H1 (cell line): ENCODE results near the gene AKR7A3. TPM values are rescaled to one million over a fixed set of nuclear protein-coding genes. Genes with fewer than 3 reads are reported as not detected.

Source experiments
- CTCF ChIA-PET: fragments of 300-600 bp; sonication (Branson Sonifier 250); formaldehyde crosslinking; loops from one replicate; lab custom pipeline; 2021; ENCODE audit not compliant: partially characterized antibody; lab: Charles Lee
- POLR2A ChIA-PET: fragments of 300-600 bp; sonication (Branson Sonifier 250); formaldehyde crosslinking; loops from one replicate; lab custom pipeline; 2021; ENCODE audit warnings: inconsistent platforms; ENCODE audit not compliant: partially characterized antibody; lab: Charles Lee
- DNase-seq, 2 experiments: peaks; one replicate each; pipeline versions ENCODE4 v3.0.0 to v3.0.0-alpha.2; 2010 to 2022; ENCODE audit warnings: low spot score in 2 of 2, low read depth in 1 of 2, mixed read lengths in 1 of 2
- FAIRE-seq: peaks from 2 replicates; lab custom pipeline; 2011; peaks lifted over from hg19 to GRCh38; lab: Jason Lieb, UNC
- H2AFZ ChIP-seq: 2 replicates; pipeline ENCODE4 v1.8.1; 2012; ENCODE audit warnings: low read length, inconsistent platforms
- H2AK5ac ChIP-seq: 2 replicates; pipeline ENCODE4 v1.6.1; 2013; ENCODE audit warnings: low read depth, low read length
- H2BK120ac ChIP-seq: replicated peaks from 2 replicates; pipeline ENCODE3; 2013; ENCODE audit warnings: low read depth, low read length, inconsistent platforms
- H2BK12ac ChIP-seq: 2 replicates; pipeline ENCODE4 v1.6.1; 2013; ENCODE audit warnings: low read depth, low read length
- H2BK15ac ChIP-seq: 2 replicates; pipeline ENCODE4 v1.6.1; 2013; ENCODE audit warnings: low read length
- H2BK20ac ChIP-seq: 2 replicates; pipeline ENCODE4 v1.6.1; 2013; ENCODE audit warnings: low read length
- H2BK5ac ChIP-seq: 2 replicates; pipeline ENCODE4 v1.6.1; 2013; ENCODE audit warnings: low read depth, low read length
- H3K14ac ChIP-seq: 2 replicates; pipeline ENCODE4 v1.6.1; 2013; ENCODE audit warnings: inconsistent platforms; ENCODE audit not compliant: insufficient read length
- H3K18ac ChIP-seq: 2 replicates; pipeline ENCODE4 v1.6.1; 2013; ENCODE audit warnings: low read length; ENCODE audit errors: extremely low read depth
- H3K23ac ChIP-seq: 2 replicates; pipeline ENCODE4 v1.6.1; 2013; ENCODE audit warnings: inconsistent platforms; ENCODE audit not compliant: insufficient read length
- H3K23me2 ChIP-seq: 2 replicates; pipeline ENCODE4 v1.6.1; 2013; ENCODE audit warnings: low read depth, low read length
- H3K27ac ChIP-seq: 2 replicates; pipeline ENCODE4 v1.6.1; 2011; ENCODE audit warnings: low read depth, low read length, inconsistent platforms
- H3K27me3 ChIP-seq, 4 experiments: replicated peaks in 1 of 4; 1 replicate in 1 of 4; 2 replicates in 3 of 4; pipeline versions ENCODE4 v1.6.1 to v1.8.1; 2011 to 2013; ENCODE audit warnings: low read length in 3 of 4, mild to moderate bottlenecking in 3 of 4, inconsistent platforms in 2 of 4, mixed read lengths in 2 of 4, moderate library complexity in 1 of 4; ENCODE audit not compliant: control insufficient read depth in 3 of 4, insufficient read depth in 3 of 4; ENCODE audit errors: extremely low read depth in 1 of 4
- H3K36me3 ChIP-seq, 4 experiments: 2 replicates each; pipeline versions ENCODE4 v1.6.1 to v1.8.1; 2011 to 2013; ENCODE audit warnings: mild to moderate bottlenecking in 4 of 4, low read length in 3 of 4, moderate library complexity in 2 of 4, control low read depth in 1 of 4, inconsistent platforms in 1 of 4; ENCODE audit not compliant: insufficient read depth in 4 of 4, control insufficient read depth in 2 of 4
- H3K4ac ChIP-seq: replicated peaks from 2 replicates; pipeline ENCODE3; 2013; ENCODE audit warnings: low read length, low read depth, mixed read lengths, inconsistent platforms; ENCODE audit not compliant: insufficient read length
- H3K4me1 ChIP-seq, 4 experiments: replicated peaks in 1 of 4; 1 replicate in 1 of 4; 2 replicates in 3 of 4; pipeline versions ENCODE4 v1.6.1 to v1.8.1; 2011 to 2013; ENCODE audit warnings: low read length in 3 of 4, inconsistent platforms in 2 of 4, mixed read lengths in 1 of 4; ENCODE audit not compliant: insufficient read depth in 4 of 4, control insufficient read depth in 3 of 4
- H3K4me2 ChIP-seq, 2 experiments: 2 replicates each; pipeline versions ENCODE4 v1.6.1 to v1.8.1; 2011 to 2013; ENCODE audit warnings: low read depth in 2 of 2, low read length in 2 of 2, control low read depth in 1 of 2, inconsistent platforms in 1 of 2, mild to moderate bottlenecking in 1 of 2; ENCODE audit not compliant: insufficient read depth in 1 of 2
- H3K4me3 ChIP-seq, 4 experiments: fragments of 200-600, 300-600 bp in 1 of 4; sonication (generic), shearing (Covaris generic), sonication (Bioruptor Twin) in 1 of 4; 2 replicates each; pipeline versions ENCODE4 v1.5.1 to v1.8.1; 2011 to 2016; ENCODE audit warnings: low read length in 4 of 4, low read depth in 3 of 4, control low read depth in 2 of 4, inconsistent platforms in 2 of 4, mild to moderate bottlenecking in 2 of 4, mixed read lengths in 1 of 4, moderate library complexity in 1 of 4; ENCODE audit not compliant: insufficient read depth in 2 of 4; ENCODE audit errors: extremely low read depth in 1 of 4
- H3K56ac ChIP-seq: replicated peaks from 2 replicates; pipeline ENCODE3; 2013; ENCODE audit warnings: low read depth, mild to moderate bottlenecking, mixed read lengths, low read length, inconsistent platforms; ENCODE audit not compliant: insufficient read length
- H3K79me1 ChIP-seq: 2 replicates; pipeline ENCODE4 v1.6.1; 2013; ENCODE audit warnings: low read depth, low read length, control low read depth
- H3K79me2 ChIP-seq, 2 experiments: 2 replicates each; pipeline versions ENCODE4 v1.6.1 to v1.8.1; 2012 to 2013; ENCODE audit warnings: low read length in 2 of 2, mild to moderate bottlenecking in 2 of 2, inconsistent platforms in 1 of 2; ENCODE audit not compliant: insufficient read depth in 2 of 2, control insufficient read depth in 1 of 2
- H3K9ac ChIP-seq, 4 experiments: replicated peaks in 1 of 4; 1 replicate in 1 of 4; 2 replicates in 3 of 4; pipeline versions ENCODE4 v1.6.1 to v1.8.1; 2011 to 2013; ENCODE audit warnings: low read depth in 3 of 4, low read length in 3 of 4, control low read depth in 2 of 4, mild to moderate bottlenecking in 2 of 4, moderate library complexity in 2 of 4, inconsistent platforms in 1 of 4; ENCODE audit errors: extremely low read depth in 1 of 4
- H3K9me3 ChIP-seq, 2 experiments: 2 replicates each; pipeline versions ENCODE4 v1.6.1 to v1.8.1; 2012 to 2013; ENCODE audit warnings: mild to moderate bottlenecking in 2 of 2, moderate library complexity in 2 of 2, control low read depth in 1 of 2, inconsistent platforms in 1 of 2, low read depth in 1 of 2, low read length in 1 of 2, mixed read lengths in 1 of 2; ENCODE audit not compliant: insufficient read depth in 2 of 2
- H4K20me1 ChIP-seq, 2 experiments: replicated peaks in 1 of 2; 2 replicates each; pipeline versions ENCODE3 to v1.8.1; 2011 to 2013; ENCODE audit warnings: inconsistent platforms in 2 of 2, low read length in 2 of 2, mild to moderate bottlenecking in 1 of 2; ENCODE audit not compliant: insufficient read depth in 2 of 2, control insufficient read depth in 1 of 2
- H4K5ac ChIP-seq: 2 replicates; pipeline ENCODE4 v1.6.1; 2013; ENCODE audit warnings: low read length, low read depth, mixed read lengths, inconsistent platforms; ENCODE audit not compliant: insufficient read length
- H4K8ac ChIP-seq: 2 replicates; pipeline ENCODE4 v1.8.0; 2013; ENCODE audit warnings: mild to moderate bottlenecking, moderate library complexity, low read length, inconsistent platforms; ENCODE audit not compliant: insufficient read depth; ENCODE audit errors: extremely low read depth
- H4K91ac ChIP-seq: replicated peaks from 2 replicates; pipeline ENCODE3; 2013; ENCODE audit warnings: low read length, mixed read lengths, inconsistent platforms; ENCODE audit not compliant: insufficient read length
- POLR2AphosphoS5 ChIP-seq: IDR thresholded peaks from 2 replicates; pipeline ENCODE4 v1.6.1; 2011; ENCODE audit warnings: low read depth, low read length
- SIRT6 ChIP-seq: IDR thresholded peaks from one replicate; pipeline ENCODE4 v1.7.1; 2012; ENCODE audit warnings: low read length, inconsistent platforms
- WGBS, 2 experiments: shearing (Covaris generic) in 1 of 2; methylation state at CpG; one replicate each; pipeline versions ENCODE4 v1.1.6 to v1.1.7; 2013 to 2015; ENCODE audit warnings: low lambda C conversion rate in 2 of 2, mixed read lengths in 2 of 2, inconsistent platforms in 1 of 2, low coverage in 1 of 2, missing lambda C conversion rate in 1 of 2; ENCODE audit not compliant: insufficient replicate concordance in 2 of 2, insufficient coverage in 1 of 2, insufficient read length in 1 of 2; ENCODE audit errors: extremely low coverage in 1 of 2, missing lambda C conversion rate in 1 of 2; 5-methylcytosine and 5-hydroxymethylcytosine counted together
- polyA plus RNA-seq, 7 experiments: library from polyadenylated mRNA; depleted of rRNA in 3 of 7; stranded (reverse) in 5 of 7; unstranded in 2 of 7; fragments of >200 nt in 5 of 7; fragments of 200-250 nt in 2 of 7; gene quantifications; 1 replicate in 5 of 7; 2 replicates in 1 of 7; 4 replicates in 1 of 7; pipeline versions ENCODE4 v1.2.1 to v1.2.3, GENCODE V29; 2011 to 2013; ENCODE audit warnings: missing spikeins in 2 of 7, mixed read lengths in 2 of 7
- total RNA-seq: library from RNA; stranded (reverse); fragmentation: NEBNext Ultra II Directional; extraction: Animal tissue kit (Norgen Biotek cat#: 25700); gene quantifications from 2 replicates; pipeline ENCODE4 v1.2.1, GENCODE V29; 2021

AKR7A3 gene
- total and polyA plus RNA-seq, 2 of the 8 experiments (the other 6 are each of a cell fraction or from before 2014, with no cell fraction given): 0.62 to 0.65 TPM

DNA sequence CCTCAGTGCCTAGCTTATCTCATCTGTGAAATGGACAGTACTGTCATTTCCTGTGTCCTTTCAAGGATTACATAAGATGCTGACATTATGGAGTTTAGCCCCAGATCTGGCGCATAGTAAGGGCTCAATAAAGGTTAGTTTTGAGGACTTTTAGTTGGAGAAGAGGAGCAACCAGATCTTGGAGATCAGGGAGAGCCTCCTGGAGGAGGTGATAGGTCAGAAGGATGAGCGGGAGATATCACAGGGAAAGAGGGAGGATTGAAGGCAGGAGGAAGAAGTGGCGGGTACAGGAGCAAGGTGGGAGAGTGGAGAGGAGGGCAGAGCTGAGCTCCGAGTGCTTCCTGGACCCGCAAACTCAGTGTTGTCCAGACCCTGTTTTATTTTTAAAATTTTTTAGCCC, 41.0 kb upstream of the AKR7A3 start:
- no peaks in the 10 kb centered on the region for H3K9me3 ChIP-seq
- H3K27me3 ChIP-seq: no peaks in the 10 kb centered on the region
- 0 out of 2 replicates have a peak, but pooled peaks have one; percentile 23 for TF ChIP-seq POLR2AphosphoS5
- no peak for TF ChIP-seq SIRT6
- no peaks in the 10 kb centered on the region for H3K23me2 ChIP-seq
- H3K23ac ChIP-seq: no peak overlapping the region
- no peak overlapping the region for H3K27ac ChIP-seq
- H3K4ac ChIP-seq: no peak overlapping the region
- H2BK20ac ChIP-seq: no peak overlapping the region
- no peak overlapping the region for H3K14ac ChIP-seq
- no peak overlapping the region for H4K91ac ChIP-seq
- DNase-seq (no peak), FAIRE-seq (no peak)
- H3K56ac ChIP-seq: no peak overlapping the region
- H4K20me1 ChIP-seq: peaks cover 0 to 11% of the 10 kb centered on the region in 2 experiments
- H3K4me2 ChIP-seq: no peak overlapping the region
- H2AK5ac ChIP-seq: no peak overlapping the region
- H4K8ac ChIP-seq: no peak overlapping the region
- ChIA-PET CTCF (interaction anchor here (0.9 to 1.3 kb wide), 4 partner anchors 15 to 332 kb away, joined by 3 to 5 read pairs (median 4); no protein-coding TSS in a partner anchor), POLR2A (interaction anchor here (1.9 to 13.3 kb wide), 2 partner anchors 9 to 12 kb away, joined by 8 to 143 read pairs; partner anchors contain the start of genes AKR7A2 and SLC66A1)
- no peak overlapping the region for H2AFZ ChIP-seq
- H3K18ac ChIP-seq: no peak overlapping the region
- no peaks in the 10 kb centered on the region for H3K79me2 ChIP-seq
- no peak overlapping the region for H2BK12ac ChIP-seq
- 91% methylated on average over 5 of the region's 5 CpGs; no CpG with 5 or more reads in 1 of the 2 experiments for WGBS, 2 experiments
- no peak overlapping the region for H2BK120ac ChIP-seq
- H2BK15ac ChIP-seq: no peak overlapping the region
- peaks cover 5 to 15% (median 8%) of the 10 kb centered on the region in 4 experiments; a peak in 5 of 8 replicates for H3K36me3 ChIP-seq
- no peak overlapping the region for H2BK5ac ChIP-seq
- no peak overlapping the region for H4K5ac ChIP-seq
- no peak overlapping the region for H3K9ac ChIP-seq
- H3K4me1 ChIP-seq: no peaks in the 10 kb centered on the region
- H3K4me3 ChIP-seq: no peak overlapping the region
- no peaks in the 10 kb centered on the region; the same call in 1 of the 2 replicates for H3K79me1 ChIP-seq
